ENCODE results near the gene WRAP73. TPM values are rescaled to one million over a fixed set of nuclear protein-coding genes. Genes with fewer than 3 reads are reported as not detected.

WRAP73 gene
- total RNA-seq, 1 experiment from 2014 or later = 25.5 TPM

DNA sequence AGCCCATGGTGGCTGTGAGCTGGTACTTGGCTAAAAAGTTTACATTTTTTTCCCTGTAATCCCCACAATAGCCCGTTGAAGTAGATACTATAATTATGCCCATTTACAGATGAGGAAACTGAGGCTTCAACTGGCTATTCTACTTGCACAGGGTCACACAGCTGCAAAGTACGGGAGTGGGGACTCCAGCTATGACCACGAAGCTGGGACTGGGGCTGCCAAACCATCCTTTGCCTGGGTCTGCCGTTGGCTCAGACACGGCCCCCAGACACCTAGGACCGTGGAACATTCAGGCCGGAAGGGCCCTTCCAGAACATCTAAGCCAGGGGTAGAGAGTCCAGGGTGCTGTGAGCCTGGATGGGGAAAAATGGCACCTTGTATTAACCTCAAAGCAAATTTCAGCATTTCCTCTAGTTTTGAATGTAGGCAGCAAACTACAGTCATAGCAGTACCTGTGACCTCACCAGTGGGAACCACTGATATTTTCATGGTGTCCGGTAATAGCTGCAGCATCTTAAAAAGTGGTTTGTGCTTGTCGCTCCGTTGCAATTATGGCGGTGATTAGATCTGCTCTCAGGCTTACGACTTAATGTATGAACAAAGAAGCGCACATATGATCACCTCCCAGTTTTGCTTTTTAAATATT lies 6.7 kb upstream of the WRAP73 start:
- no peak for DNase-seq (ENCODE audit: low read depth, low spot score)

DNA sequence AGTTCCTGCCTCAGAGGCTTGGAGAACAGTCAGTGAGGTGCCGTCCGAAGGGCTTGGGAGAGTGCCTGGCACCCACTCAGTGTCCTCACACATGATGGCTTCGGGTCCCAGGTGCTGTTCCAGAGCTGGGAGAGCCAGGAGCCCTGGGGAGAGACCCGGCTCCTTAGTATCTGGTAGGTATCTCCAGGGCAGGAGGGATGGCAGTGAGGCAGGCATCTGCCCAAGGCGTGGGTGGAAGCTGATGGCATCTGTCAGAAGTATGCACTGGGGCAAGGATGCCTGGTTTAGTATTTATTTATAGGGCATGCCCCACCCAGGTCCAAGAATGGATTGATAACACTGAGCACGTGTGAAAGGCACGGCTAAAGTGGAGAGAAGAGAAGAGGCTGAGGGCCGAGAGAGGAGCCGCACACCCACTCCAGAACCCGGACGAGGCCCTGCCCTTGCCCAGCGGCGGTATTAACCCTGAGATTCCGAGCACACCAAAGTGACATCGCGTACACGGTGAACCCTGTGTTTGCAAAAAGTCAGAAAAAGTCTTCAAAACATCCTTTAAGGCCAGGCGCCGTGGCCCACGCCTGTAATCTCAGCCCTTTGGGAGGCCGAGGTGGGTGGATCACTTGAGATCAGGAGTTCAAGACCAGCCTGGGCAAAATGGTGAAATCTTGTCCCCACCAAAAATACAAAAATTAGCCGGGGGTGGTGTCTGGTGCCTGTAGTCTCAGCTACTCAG lies 4.8 kb upstream of the WRAP73 start:
- no peak for DNase-seq (ENCODE audit: low read depth, low spot score)
- in situ Hi-C loops (cut with HindIII; ENCODE audit: low pct_unique_long_range_greater_than_20kb, low sequenced_read_pairs) = no loop called here

More for the DNA sequence above, 6.7 kb upstream of the WRAP73 start:
- in situ Hi-C loops (cut with HindIII; ENCODE audit: low pct_unique_long_range_greater_than_20kb, low sequenced_read_pairs) = no loop called here

DNA sequence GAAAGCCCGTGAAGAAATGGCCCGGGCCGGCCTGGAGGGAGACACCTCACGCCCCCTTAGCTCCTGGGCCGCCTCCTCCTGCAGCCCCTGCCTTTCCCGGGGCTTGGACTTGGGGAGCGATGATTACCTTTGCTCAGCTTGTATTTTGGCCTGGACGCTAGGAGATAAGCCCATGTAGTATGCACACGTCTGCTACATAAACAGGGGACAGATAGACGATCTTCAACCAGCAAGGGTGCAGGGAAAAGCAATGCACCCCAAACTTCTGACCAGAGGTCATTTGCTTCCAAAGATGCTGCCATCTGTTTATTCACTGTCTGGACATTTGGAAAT lies 3.3 kb upstream of the WRAP73 start:
- in situ Hi-C loops (cut with HindIII; ENCODE audit: low pct_unique_long_range_greater_than_20kb, low sequenced_read_pairs) = no loop called here
- DNase-seq (ENCODE audit: low read depth, low spot score) = no peak

DNA sequence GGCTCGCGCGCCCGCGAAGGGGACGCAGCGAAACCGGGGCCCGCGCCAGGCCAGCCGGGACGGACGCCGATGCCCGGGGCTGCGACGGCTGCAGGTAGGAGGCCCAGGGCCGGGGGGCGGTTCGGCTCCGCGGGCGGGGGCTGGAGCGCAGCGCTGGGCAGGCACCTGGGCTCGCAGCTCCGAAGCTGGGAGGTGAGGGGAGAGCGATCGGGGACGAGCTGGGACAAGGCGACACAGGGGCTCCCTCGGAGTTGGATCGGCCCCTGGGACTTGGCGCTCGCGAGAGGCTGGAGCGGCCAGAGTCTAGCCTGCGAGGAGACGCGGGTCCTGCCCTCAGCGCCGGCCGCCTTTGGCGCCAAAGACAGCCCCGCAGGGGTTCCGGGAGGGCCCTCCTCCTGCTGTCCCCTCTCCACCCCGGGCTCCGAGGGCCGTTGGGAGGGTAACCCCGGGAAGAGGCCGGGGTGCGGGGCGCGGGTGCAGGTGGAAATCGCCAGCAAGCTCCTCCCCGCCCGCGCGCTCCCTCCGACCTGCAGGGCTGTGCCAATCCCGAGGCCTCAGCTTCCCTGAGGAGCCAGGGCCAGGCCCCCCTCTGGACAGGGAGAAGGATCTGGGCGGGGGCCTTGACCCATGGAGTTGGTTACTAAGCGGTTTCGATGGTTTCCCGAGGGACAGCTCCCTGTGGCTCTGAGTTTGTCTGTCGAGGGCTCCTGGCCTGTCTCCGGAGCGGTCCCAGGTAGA lies 2.8 kb upstream of the WRAP73 start:
- DNase-seq (ENCODE audit: low read depth, low spot score) = no peak
- in situ Hi-C loops (cut with HindIII; ENCODE audit: low pct_unique_long_range_greater_than_20kb, low sequenced_read_pairs) = no loop called here

DNA sequence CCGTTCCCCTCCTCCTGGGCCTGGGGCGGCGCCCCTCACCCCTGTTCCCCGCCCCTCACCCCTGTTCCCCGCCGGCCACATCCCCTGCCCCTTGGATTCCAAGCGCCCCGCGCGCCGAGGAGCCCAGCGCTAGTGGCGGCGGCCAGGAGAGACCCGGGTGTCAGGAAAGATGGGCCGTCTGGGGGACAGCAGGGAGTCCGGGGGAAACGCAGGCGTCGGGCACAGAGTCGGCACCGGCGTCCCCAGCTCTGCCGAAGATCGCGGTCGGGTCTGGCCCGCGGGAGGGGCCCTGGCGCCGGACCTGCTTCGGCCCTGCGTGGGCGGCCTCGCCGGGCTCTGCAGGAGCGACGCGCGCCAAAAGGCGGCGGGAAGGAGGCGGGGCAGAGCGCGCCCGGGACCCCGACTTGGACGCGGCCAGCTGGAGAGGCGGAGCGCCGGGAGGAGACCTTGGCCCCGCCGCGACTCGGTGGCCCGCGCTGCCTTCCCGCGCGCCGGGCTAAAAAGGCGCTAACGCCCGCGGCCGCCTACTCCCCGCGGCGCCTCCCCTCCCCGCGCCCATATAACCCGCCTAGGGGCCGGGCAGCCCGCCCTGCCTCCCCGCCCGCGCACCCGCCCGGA lies 2.1 kb upstream of the WRAP73 start, which contains the start of gene TP73:
TP73 (plus strand) TSS at position 587 of the 618 bp plus-strand sequence. CDS start 29,850 bp downstream, outside the sequence.
- DNase-seq (ENCODE audit: low read depth, low spot score) = no peak
- in situ Hi-C loops (cut with HindIII; ENCODE audit: low pct_unique_long_range_greater_than_20kb, low sequenced_read_pairs) = no loop called here

DNA sequence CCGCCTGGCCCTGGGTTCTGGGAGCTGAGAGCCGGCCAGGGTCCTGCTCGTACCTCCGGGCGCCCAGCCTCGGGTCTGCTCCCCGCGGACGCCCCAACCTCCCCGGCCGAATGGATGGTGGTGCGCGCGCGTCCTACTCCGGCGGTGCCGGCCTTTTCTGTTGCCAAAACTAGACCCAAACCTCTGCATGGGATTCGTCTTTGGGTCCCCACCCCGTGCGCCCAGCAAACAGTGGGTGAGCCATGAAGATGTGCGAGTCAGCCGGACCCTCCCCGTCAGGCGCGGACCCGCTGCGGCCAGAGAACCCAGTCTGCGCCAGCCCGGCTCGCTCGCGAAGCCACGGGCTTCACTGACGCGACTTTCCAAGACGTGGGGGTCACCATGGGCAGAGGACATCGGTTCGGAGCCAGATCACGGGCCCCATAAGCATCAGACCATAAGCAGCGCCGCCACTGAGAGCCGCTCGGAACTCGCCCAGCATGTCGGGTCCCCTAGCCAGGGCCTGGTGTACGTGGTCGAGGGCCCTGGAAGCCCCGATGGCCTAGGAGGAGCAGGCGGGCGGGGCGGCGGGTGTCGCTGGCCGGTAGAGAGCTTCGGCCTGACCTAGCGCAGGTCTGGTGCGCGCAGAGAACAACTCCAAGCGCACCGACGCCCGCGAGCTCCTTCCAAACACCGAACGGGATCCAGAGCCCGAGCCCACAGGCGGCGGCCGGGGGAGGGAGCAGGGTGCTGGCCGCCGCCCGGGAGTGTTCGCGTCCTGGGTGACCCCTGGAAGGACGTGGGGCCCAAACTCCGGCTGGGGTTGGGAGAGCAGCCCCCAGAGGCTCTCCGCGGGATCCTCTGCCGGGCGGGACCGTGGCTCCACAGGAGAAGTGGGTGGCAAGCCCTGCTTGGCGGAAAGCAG lies 1.4 kb upstream of the WRAP73 start:
- DNase-seq (ENCODE audit: low read depth, low spot score) = no peak
- in situ Hi-C loops (cut with HindIII; ENCODE audit: low pct_unique_long_range_greater_than_20kb, low sequenced_read_pairs) = no loop called here

DNA sequence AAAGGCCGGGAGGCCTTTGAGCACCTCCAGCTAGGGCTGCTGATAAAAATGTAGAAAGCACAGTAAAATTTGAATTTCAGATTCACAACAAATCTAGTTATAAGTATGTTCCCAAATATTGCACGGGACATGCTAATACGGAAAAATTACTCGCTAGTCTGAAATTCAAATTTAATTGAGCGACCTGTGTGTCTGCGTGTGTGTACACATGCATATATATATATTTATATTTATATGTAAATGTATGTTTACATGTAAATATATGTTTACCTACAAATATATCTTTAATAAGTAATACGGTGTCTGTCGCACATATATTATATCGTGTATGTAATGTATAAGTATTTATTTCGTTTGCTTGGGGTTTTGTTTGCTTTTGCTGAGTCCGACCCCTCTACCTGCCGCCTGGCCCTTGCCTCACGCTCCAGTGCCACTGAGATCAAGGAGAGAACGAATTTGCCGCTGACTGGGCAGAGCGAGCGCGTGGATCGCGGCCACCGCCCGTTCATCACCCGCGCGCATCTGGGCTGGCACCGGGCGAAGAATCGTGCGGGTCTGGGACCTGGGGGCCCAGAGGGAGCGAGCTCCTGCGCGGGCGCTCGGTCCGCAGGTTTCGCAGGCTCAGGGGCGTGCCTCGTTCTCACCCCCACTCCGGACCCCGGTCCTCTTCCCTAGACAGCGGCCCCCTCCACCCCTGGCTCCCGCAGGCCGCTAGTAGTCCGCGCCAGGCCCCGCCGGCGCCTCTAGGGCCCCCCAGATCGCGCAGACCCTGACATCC lies 534 bp upstream of the WRAP73 start:
- in situ Hi-C loops (cut with HindIII; ENCODE audit: low pct_unique_long_range_greater_than_20kb, low sequenced_read_pairs) = no loop called here
- DNase-seq (ENCODE audit: low read depth, low spot score) = no peak

DNA sequence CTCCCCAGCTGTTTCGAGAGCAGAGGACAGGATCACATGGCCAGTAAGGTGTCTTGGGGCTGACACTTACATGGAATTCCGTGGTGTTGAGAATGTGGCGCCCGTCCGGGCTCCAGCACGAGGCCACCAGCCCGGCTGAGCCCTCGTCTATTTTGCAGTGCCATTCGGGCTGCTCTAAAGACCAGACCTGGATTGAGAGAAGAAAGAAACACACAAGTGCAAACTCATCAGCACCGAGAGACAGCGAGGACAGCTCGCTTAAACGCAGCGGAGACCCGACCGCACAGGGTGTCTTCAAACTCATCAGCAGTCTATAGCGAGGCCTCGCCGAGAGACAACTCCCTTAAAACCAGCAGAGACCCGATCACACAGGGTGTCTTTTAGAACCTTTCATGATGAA lies 3.3 kb downstream of the WRAP73 start:
- DNase-seq (ENCODE audit: low read depth, low spot score) = no peak
- in situ Hi-C loops (cut with HindIII; ENCODE audit: low pct_unique_long_range_greater_than_20kb, low sequenced_read_pairs) = no loop called here

DNA sequence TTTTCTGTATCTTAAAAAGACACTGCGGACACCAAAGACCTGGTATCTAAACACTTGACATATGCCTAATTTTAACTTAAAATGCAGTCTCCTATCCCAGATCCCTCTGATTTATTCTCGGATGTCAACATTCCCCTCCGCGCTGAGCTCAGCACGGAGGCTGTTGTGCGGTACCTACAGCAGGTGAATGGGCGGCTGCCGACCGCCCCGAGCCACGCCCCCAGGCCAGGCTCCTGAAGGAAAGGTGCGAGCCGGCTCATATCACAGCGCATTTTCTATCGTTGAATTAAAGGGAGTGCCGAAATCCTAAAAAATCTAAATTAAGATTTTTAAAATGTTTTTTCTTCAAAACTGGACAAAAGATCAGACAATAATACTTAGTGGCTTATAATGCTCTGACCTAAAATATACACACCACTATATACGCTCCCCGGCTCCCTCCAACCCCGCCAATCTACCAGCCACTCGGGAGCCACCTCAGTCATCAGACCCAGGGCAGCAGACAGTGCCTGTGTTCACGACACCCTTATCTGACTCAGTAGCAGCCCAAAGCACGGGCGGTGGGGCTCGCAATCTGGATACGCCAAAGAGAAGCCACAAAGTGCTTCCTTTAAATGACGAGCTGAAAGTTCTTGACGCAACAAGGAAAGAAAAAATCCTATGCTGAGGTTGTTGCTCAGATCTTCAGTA lies 4.1 kb downstream of the WRAP73 start:
- in situ Hi-C loops (cut with HindIII; ENCODE audit: low pct_unique_long_range_greater_than_20kb, low sequenced_read_pairs) = no loop called here
- DNase-seq (ENCODE audit: low read depth, low spot score) = no peak

DNA sequence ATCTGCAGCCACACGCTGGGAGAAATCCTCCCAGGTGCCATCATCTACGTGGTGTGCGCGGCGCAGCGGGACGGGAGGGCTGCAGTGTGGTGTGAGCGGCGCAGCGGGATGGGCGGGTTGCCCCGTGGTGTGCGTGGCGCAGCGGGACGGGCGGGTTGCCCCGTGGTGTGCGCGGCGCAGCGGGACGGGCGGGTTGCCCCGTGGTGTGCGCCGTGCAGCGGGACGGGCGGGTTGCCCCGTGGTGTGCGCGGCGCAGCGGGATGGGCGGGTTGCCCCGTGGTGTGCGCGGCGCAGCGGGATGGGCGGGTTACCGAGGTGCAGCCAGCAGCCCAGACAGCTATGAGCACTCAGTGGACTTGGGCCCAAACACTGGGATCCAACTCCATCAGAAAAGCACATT lies 4.7 kb downstream of the WRAP73 start:
- no peak for DNase-seq (ENCODE audit: low read depth, low spot score)
- in situ Hi-C loops (cut with HindIII; ENCODE audit: low pct_unique_long_range_greater_than_20kb, low sequenced_read_pairs) = no loop called here

DNA sequence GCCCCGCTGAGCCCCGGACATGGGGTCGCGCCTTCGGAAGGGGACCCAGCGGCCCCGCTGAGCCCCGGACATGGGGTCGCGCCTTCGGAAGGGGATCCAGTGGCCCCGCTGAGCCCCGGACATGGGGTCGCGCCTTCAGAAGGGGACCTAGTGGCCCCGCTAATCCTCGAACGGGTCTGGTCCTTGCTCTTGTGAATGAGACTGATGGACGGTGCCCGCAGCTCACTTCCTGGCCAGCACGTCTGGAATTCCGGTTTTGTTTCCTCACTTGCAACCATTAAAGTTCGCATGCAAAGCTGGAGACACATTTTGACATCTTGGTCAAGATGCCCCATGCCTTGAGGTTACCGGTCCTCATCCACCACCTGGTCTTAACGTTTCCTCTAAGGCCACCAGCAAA lies 5.6 kb downstream of the WRAP73 start:
- DNase-seq (ENCODE audit: low read depth, low spot score) = no peak
- in situ Hi-C loops (cut with HindIII; ENCODE audit: low pct_unique_long_range_greater_than_20kb, low sequenced_read_pairs) = no loop called here

DNA sequence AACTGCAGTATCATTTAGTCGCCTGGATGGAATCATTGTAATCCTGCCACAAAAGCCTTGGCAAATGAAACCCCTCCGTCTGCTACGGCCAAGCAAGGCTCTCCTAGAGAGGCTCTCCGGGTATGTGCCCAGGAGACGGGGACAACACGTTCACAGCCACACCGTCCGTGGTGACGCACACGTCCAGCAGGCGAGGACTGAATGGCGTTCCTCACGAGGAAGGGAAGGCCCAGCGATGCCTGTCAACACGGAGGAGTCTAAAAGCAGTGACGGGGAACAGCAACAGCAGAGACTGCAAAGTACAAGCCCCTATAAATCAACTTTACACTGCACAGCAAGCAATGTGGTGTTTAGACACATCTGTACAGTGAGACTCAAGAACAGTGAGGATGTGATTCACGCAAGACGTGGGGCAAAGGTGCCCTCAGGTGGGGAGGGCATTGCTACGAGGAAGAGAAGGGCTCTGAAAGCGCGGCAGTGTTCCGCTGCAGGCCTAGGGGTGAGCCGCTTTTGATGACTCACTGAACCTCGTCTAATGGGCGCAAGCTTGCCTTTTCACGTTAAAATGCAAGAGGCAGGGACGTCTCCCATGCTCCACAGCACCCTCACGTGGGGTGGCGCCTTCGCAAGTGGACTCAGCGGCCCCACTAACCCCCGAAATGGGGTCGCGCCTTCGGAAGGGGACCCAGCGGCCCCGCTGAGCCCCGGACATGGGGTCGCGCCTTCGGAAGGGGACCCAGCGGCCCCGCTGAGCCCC lies 6.8 kb downstream of the WRAP73 start:
- DNase-seq (ENCODE audit: low read depth, low spot score) = no peak
- in situ Hi-C loops (cut with HindIII; ENCODE audit: low pct_unique_long_range_greater_than_20kb, low sequenced_read_pairs) = no loop called here

DNA sequence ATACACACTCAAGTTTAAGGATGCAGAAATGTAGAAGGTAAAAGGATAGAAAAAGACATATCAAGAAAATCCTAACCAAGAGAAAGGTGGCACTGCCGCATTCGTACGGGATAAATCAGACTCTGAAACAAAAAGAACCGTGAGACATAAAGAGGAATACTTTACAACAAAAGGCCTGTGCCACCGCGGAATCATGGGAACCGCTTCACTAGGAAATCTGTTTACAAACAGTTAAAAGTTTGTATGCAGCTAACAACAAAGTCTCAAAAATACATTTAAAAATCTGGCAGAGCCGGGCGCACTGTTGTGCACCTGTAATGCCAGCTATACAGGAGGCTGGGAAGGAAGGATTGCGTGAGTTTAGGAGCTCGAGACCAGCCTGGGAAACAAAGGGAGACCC lies 8.1 kb downstream of the WRAP73 start:
- in situ Hi-C loops (cut with HindIII; ENCODE audit: low pct_unique_long_range_greater_than_20kb, low sequenced_read_pairs) = no loop called here
- DNase-seq (ENCODE audit: low read depth, low spot score) = no peak

DNA sequence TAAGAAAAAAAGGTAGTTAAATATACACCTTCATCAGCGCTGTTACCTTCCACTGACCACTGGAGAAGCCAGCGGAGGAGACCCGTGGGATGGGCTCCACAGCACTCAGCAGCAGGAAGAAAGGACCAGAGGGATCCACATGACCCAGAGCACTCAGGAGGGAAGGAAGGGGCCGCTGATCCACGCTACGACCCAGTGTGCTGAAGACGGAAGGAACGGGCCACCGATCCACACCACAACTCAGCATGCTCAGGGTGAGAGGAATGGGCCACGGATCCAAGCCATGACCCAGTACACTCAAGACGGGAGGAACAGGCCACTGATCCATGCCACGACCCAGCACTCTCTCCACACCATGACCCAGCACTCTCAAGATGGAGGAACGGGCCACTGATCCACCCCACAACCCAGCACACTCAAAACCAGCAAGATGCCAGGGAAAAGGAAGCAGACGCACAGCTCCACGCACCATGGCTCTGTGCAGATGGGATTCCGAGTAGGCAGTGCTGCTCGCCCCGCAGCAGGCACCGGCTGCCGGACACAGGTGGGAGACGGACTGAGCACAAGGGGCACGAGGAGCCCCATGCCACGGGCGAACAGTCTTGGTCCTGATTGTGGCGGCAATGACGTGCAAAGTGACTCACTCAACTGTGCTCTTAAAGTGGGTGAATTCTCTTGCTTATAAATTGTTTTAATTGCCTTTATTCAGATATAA lies 8.7 kb downstream of the WRAP73 start:
- in situ Hi-C loops (cut with HindIII; ENCODE audit: low pct_unique_long_range_greater_than_20kb, low sequenced_read_pairs) = no loop called here
- no peak for DNase-seq (ENCODE audit: low read depth, low spot score)
